Fibroblast of lung (primary cell): ENCODE measurements around the gene SLC22A23. TPM values are rescaled to one million over a fixed set of nuclear protein-coding genes. Genes with fewer than 3 reads are reported as not detected.
A peak's percentile ranks its signal among the peaks of the same experiment; 100 is the strongest.

Source experiments
- DNase-seq, 2 donors: peaks; one replicate each; pipeline versions ENCODE4 v3.0.0 to v3.0.0-alpha.2; 2010; ENCODE audit warnings: low read depth in 2 of 2
- H2AFZ ChIP-seq: 2 replicates; pipeline ENCODE4 v1.5.1; 2012; ENCODE audit warnings: low read length, control low read depth, inconsistent platforms
- H3K27ac ChIP-seq: 2 replicates; pipeline ENCODE4 v1.5.1; 2011; ENCODE audit warnings: low read length, control low read depth; ENCODE audit not compliant: insufficient read depth
- H3K27me3 ChIP-seq: 2 replicates; pipeline ENCODE4 v1.5.1; 2011; ENCODE audit warnings: mild to moderate bottlenecking, low read length; ENCODE audit not compliant: control insufficient read depth, insufficient read depth
- H3K36me3 ChIP-seq: 2 replicates; pipeline ENCODE4 v1.5.1; 2011; ENCODE audit warnings: low read length; ENCODE audit not compliant: control insufficient read depth, insufficient read depth
- H3K4me1 ChIP-seq: 2 replicates; pipeline ENCODE4 v1.5.1; 2011; ENCODE audit warnings: low read length; ENCODE audit not compliant: control insufficient read depth, insufficient read depth; ENCODE audit errors: extremely low read depth
- H3K4me2 ChIP-seq: 2 replicates; pipeline ENCODE4 v1.5.1; 2011; ENCODE audit warnings: low read length, control low read depth; ENCODE audit not compliant: insufficient read depth; ENCODE audit errors: extremely low read depth
- H3K4me3 ChIP-seq, 4 experiments: fragments of 200-600 bp in 1 of 4; sonication (generic) in 1 of 4; replicated peaks in 1 of 4; 2 replicates each; pipeline ENCODE4 v1.5.1; 2011 to 2016; ENCODE audit warnings: low read length in 4 of 4, low read depth in 3 of 4, mild to moderate bottlenecking in 3 of 4, control low read depth in 2 of 4, inconsistent platforms in 1 of 4, mixed read lengths in 1 of 4; ENCODE audit not compliant: insufficient read depth in 1 of 4; ENCODE audit errors: control extremely low read depth in 1 of 4
- H3K79me2 ChIP-seq: 2 replicates; pipeline ENCODE4 v1.5.1; 2012; ENCODE audit warnings: mild to moderate bottlenecking, low read length, inconsistent platforms; ENCODE audit not compliant: control insufficient read depth, insufficient read depth
- H3K9ac ChIP-seq: 2 replicates; pipeline ENCODE4 v1.5.1; 2011; ENCODE audit warnings: mild to moderate bottlenecking, low read length, control low read depth; ENCODE audit not compliant: insufficient read depth
- H3K9me3 ChIP-seq: 2 replicates; pipeline ENCODE4 v1.5.1; 2012; ENCODE audit warnings: low read depth, low read length; ENCODE audit not compliant: control insufficient read depth, insufficient read depth
- H4K20me1 ChIP-seq: 2 replicates; pipeline ENCODE4 v1.5.1; 2011; ENCODE audit warnings: low read length; ENCODE audit not compliant: control insufficient read depth, insufficient read depth; ENCODE audit errors: extremely low read depth
- CTCF ChIP-seq, 2 donors: IDR thresholded peaks in 1 of 2; conservative IDR thresholded peaks in 1 of 2; 1 replicate in 1 of 2; 2 replicates in 1 of 2; pipeline ENCODE4 v1.5.1; 2011 to 2012; ENCODE audit warnings: low read length in 2 of 2, control low read depth in 1 of 2, inconsistent platforms in 1 of 2, low read depth in 1 of 2, mild to moderate bottlenecking in 1 of 2
- EZH2 ChIP-seq: IDR thresholded peaks from 2 replicates; pipeline ENCODE4 v1.5.1; 2012; ENCODE audit warnings: low read length, control low read depth, mild to moderate bottlenecking; ENCODE audit errors: missing control alignments
- polyA plus RNA-seq, 2 donors: library from polyadenylated mRNA; depleted of rRNA in 1 of 2; stranded (reverse) in 1 of 2; unstranded in 1 of 2; fragments of >200 nt; gene quantifications; 2 replicates each; pipeline ENCODE4 v1.2.1, GENCODE V29; 2011 to 2012; ENCODE audit warnings: missing spikeins in 1 of 2
- total RNA-seq: library from RNA; depleted of rRNA; stranded (reverse); fragments of >200 nt; gene quantifications from 2 replicates; pipeline ENCODE4 v1.2.1, GENCODE V29; 2014

The SLC22A23 gene
- total and polyA plus RNA-seq, 2 donors (not counting 1 experiment from before 2014, with no cell fraction given), result 0.37 to 3.0 TPM

GRCh38 chr6:3419624-3420272 lies 37.1 kb downstream of the SLC22A23 start:
- Histone ChIP-seq H3K36me3 (no peaks in the 10 kb centered on the region), H2AFZ (no peak overlapping the region), H3K79me2 (no peaks in the 10 kb centered on the region), H4K20me1 (no peaks in the 10 kb centered on the region), H3K4me1 (no peaks in the 10 kb centered on the region), H3K9ac (no peak overlapping the region), H3K4me2 (no peak overlapping the region), H3K4me3 (no peak overlapping the region), H3K27me3 (no peaks in the 10 kb centered on the region), H3K27ac (no peak overlapping the region), H3K9me3 (no peaks in the 10 kb centered on the region)
- peak; percentile 37 to 79 for DNase-seq
- no peak for TF ChIP-seq CTCF (conservative IDR thresholded peaks at IDR 0.05 in 1 of 2, IDR thresholded peaks at IDR 0.05 in 1 of 2; ENCODE audit: low read depth in 1 of 2, low read length in 2 of 2)
- no peak for TF ChIP-seq EZH2

- no peaks in the 10 kb centered on the region for H3K27me3 ChIP-seq
- no peaks in the 10 kb centered on the region for H3K36me3 ChIP-seq
- no peak overlapping the region for H3K9ac ChIP-seq
- no peak overlapping the region for H2AFZ ChIP-seq
- no peak for DNase-seq
- H4K20me1 ChIP-seq, result no peaks in the 10 kb centered on the region
- no peak overlapping the region for H3K4me3 ChIP-seq
- TF ChIP-seq EZH2 (no peak), CTCF (conservative IDR thresholded peaks at IDR 0.05 in 1 of 2, IDR thresholded peaks at IDR 0.05 in 1 of 2; ENCODE audit: low read depth in 1 of 2, low read length in 2 of 2) (no peak)
- no peaks in the 10 kb centered on the region for H3K9me3 ChIP-seq
- H3K4me2 ChIP-seq, result no peak overlapping the region
- H3K4me1 ChIP-seq, result no peaks in the 10 kb centered on the region
- no peaks in the 10 kb centered on the region for H3K79me2 ChIP-seq
- H3K27ac ChIP-seq, result no peak overlapping the region
Measured at GRCh38 chr6:3418496-3419060, 38.3 kb downstream of the SLC22A23 start.

GRCh38 chr6:3417473-3417872 lies 39.4 kb downstream of the SLC22A23 start:
- no peak overlapping the region for H3K4me3 ChIP-seq
- no peaks in the 10 kb centered on the region for H4K20me1 ChIP-seq
- no peak overlapping the region for H2AFZ ChIP-seq
- H3K27me3 ChIP-seq, result no peaks in the 10 kb centered on the region
- H3K9me3 ChIP-seq, result no peaks in the 10 kb centered on the region
- no peak overlapping the region for H3K4me2 ChIP-seq
- no peak overlapping the region for H3K27ac ChIP-seq
- no peak for DNase-seq
- no peak overlapping the region for H3K9ac ChIP-seq
- TF ChIP-seq CTCF (conservative IDR thresholded peaks at IDR 0.05 in 1 of 2, IDR thresholded peaks at IDR 0.05 in 1 of 2; ENCODE audit: low read depth in 1 of 2, low read length in 2 of 2) (no peak), EZH2 (no peak)
- no peaks in the 10 kb centered on the region for H3K36me3 ChIP-seq
- no peaks in the 10 kb centered on the region for H3K79me2 ChIP-seq
- H3K4me1 ChIP-seq, result no peaks in the 10 kb centered on the region
